ENCODE data around the gene GFPT2. TPM values are rescaled to one million over a fixed set of nuclear protein-coding genes. Genes with fewer than 3 reads are reported as not detected.

Gene GFPT2
- total RNA-seq, 1 donor from 2014 or later: 0.46 TPM

DNA sequence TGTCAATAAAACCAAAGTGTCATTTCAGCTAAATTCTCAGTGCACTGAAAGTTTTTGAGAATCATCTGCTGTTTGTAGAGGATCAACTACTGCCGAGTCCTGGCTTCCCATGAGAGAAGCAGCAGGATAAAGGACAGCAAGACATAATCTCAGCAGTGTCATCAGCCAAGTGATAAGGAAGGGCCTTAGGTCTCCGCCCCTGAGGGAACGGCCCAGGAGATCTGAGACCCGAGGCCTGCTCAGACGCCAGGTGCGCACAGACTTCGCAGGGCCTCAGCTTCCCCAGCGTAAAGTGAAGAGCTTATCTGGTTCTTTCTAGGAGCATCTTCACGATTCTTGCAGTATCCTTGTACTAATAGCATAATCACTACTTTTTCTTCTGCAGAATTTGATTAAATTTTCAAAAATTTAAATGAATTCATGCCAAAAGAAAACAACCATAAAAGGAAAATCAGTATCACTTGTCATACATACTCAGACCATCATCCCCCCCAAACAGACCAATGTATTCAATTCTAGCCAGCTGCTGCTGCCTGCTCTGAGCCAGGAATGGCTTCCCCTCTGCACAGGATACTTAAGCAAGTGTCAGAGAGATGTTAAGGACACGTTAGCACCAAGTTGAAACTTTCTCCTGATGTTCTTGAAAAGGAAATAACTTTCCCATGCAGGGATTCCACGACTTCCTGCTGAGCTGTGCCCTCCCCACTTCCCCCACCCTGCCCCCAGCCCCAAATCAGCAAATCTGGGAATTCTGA, 2.2 kb downstream of the GFPT2 start:
- no peak for DNase-seq (ENCODE audit: low read depth, low spot score)

DNA sequence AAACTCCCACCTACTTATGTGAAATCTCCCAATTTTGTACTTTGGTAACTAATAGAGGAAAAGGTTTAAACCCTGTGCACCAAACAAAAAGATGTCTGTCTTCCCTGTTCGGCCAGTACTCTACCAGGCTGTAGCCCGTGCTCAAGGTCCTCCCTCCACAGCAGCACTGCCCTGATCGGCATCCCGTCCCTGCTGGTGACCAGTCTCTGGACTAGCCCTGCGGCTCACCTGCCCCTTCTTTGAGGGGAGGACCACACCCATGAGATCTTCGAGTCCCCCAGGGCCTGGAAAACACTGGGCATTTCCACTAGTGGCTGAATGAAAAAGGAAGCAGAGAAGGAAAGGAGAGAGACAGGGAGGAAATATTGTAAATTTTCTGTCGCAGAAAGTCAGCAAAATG, 2.8 kb downstream of the GFPT2 start:
- no peak for DNase-seq (ENCODE audit: low read depth, low spot score)

DNA sequence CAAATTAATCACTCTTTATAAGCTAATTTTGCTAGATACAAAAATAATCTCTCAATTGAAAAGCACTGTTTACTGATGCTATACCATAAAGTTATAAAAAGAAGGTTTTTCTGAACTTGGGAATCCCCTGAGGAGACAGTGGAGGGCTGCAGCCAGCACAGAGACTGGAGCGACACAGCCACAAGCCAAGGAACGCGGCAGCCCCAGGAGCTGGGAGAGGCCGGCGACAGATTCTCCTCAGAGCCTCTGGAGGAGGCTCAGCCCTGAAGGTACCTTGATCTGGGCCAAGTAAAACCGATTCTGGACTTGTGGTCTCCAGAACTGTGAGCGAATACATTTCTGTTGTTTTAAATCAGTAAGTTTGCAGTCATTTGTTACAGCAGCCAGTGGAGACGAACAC, 3.7 kb downstream of the GFPT2 start:
- DNase-seq (ENCODE audit: low read depth, low spot score): no peak

DNA sequence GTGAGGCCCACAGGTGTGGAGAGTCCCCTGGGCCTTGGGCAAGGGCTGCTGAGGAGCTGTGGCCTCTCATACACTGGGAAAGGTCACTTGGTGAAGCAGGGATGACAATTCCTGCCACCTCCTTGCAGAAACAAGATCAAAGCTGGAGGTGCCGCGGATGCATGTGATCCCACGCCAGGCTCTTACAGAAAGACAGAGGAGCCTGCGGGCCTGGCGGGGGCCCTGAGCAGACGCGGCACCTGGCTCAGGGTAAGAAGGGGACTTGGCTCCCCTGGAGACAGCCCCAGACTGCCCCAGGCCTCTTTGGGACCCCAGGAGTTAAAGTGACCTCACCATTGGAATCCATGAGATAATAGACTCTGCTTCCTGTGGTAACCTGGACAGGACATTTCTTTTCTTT, 4.8 kb downstream of the GFPT2 start:
- DNase-seq (ENCODE audit: low read depth, low spot score): no peak

DNA sequence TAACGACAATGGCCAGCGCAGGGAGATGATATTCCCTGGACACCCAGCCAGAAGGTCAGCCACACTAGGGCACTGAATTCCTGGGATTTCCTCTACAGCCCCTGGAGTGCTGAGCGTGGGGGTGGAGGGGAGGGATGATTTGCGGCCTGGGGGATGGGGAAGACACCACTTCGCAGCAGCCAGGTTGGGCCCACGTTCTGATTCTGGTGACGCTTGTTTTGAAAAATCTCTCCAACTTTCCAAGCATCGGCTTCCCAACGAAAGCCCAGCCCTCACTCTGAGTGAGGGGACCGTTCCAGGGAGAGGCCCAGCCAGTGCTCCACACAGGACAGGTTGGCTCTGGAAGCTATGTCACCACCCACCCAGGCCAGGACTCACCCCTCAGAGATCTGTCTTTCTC, 5.4 kb downstream of the GFPT2 start:
- no peak for DNase-seq (ENCODE audit: low read depth, low spot score)

DNA sequence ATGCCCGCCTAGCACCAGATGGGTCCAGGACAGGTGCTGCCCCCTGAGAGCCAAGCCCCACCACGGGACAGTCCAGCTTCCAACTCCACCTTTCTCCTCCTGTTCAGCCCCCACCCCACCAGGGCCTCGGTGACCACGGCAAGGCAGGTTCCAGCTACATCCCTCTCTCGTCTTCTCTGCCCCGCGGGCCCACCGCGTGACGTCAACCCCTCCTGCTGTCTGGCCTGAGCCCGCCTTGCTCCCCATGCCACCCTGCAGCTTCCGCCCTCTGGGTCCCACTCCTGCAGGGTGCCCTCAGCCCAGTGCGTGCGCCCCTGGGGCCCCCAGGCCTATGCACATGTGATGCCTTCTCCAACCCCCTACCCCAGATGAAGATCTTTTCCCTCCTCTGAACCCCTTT, 6.8 kb downstream of the GFPT2 start:
- DNase-seq (ENCODE audit: low read depth, low spot score): no peak

DNA sequence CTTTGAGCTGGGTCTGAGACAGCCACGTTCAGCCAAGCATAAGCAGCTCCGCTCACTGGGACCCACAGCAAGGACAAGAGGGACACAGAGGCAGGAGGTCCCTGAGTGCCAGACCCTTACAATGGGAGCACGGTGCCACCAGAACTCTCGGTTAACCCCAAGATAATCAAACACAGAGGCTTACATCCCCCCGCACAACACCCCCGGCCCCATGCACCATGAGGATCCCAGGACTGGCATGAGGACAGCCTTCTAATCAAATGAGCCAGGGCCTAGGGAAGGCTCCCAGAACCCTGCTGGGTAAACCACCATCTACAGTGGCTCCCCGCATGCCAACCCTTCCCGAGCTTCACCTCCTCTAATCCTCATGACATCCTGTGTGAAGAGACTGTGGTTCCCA, 7.4 kb downstream of the GFPT2 start:
- DNase-seq (ENCODE audit: low read depth, low spot score): no peak

DNA sequence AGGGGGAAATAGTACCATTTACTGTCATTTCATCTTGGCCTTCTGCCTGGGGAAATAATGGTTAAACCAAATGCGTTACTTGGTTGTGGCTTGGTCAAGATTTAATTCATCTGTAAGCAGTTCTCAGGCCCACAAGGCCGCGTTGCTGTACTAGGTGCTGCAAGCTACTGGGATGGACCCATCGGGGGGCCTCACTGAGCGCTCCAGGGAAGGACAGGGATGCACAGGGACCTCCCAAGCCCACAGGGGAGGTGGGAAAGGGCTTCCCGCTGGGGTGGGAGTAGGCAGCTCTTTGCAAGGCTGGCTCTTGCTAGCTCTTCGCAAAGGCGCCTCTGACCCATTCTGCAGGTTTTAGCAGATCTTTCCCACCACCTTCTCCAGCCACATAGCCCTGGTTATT, 8.0 kb downstream of the GFPT2 start:
- DNase-seq (ENCODE audit: low read depth, low spot score): no peak

DNA sequence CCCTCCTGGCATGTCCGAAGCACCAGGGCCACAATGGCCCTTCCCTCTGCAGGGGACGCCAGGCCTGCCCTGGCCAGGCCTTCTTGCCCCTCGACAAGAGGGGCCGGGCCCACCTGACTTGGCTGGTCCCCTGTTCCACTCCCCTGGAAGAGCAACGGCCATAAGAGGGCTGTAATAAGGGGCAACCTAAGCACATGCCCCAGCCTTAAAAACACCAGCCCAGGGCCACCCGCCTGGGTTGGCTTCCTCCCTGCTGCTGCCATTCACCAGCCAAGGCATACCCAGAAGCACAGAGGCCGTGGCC, 8.5 kb downstream of the GFPT2 start:
- DNase-seq (ENCODE audit: low read depth, low spot score): no peak

DNA sequence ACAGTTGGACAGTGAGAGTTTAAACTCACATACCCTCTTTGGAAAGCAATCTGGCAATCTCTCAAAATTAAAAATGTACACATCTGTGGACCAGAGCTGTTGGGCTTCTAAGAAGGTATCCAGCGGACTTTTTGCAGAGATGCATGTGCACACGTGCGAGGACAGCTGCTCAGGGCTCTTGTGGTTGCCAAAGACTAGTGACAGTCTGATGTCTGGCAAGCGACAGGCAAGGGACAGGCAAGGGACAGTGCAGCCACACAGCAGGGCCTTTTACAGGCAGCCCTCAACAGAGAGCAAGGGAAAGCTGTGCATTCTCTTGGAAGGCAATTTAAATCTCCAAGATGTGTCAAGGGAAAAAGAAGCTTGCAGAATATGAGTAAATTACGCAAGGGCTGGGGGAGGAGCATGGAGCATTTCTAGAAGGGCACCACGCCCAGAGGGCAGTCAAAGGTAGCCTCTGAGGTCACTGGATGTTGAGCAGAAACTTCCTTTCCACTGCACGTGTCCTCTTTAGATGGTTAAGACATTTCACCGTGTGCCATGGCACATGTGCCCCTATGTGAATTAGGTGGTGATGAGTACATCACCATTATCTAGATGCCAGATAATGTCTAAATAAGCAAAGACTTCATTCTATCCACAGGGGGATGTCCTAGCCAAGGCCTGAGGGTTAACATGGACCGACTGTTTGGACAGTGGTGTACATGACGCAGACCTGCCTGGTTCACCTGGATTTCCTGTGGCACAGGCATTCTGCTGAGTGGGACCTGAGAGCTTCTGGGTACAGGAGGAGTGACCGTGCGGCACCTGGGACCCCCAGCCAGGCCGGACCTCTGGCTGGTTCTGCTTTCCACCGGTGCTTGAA, 9.1 kb downstream of the GFPT2 start:
- DNase-seq (ENCODE audit: low read depth, low spot score): no peak

DNA sequence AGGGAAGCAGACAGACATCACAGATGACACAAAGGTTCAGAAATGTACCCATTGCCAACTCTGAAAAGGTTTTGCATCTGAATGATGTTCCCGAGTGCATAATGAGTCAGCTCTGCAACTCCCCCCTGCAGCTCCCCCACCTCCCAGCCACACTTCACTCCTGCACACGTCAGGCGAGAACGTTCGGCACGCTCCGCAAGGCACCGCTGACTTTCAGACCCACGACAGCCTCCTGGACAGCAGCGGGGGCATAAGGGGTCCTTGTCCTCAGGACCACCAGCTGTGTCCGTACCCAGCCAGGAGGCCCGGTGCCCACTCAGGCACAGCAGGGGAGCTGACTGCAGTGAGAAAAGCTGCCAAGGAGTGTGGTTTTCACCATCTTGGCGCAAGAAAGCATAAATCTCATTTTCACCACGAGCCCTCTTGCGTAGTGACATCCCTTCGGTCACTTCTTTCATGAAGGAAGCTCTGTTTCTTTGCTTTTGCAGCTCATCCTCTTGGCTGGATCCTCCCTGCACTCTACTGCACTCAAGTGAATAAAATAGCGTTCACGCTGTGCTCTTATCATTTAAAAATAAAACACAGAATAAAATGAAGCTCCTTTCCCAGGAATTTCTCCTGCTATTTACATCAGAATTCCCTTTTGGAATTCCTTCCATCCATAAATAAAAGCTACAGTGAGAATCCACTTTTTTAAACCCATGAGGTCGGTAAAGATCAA, 9.9 kb downstream of the GFPT2 start:
- no peak for DNase-seq (ENCODE audit: low read depth, low spot score)

DNA sequence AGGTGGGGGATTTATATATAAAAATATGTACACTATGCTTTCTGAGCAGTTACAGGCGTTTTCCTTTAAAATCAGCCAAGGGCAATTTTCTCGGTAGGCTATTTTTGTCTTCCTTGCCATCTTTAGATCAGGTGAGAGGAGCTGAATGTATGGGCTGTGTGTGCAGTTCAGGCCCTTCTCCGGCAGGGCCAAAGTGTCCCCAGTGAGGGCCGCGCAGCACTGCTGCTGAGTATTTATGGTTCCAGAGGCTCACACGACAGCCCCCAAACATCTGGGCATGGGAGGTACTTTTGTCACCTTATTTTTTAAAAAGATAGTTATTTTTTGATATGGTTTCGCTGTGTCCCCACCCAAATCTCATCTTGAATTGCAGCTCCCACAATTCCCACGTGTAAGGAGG, 11.5 kb downstream of the GFPT2 start:
- DNase-seq (ENCODE audit: low read depth, low spot score): no peak

DNA sequence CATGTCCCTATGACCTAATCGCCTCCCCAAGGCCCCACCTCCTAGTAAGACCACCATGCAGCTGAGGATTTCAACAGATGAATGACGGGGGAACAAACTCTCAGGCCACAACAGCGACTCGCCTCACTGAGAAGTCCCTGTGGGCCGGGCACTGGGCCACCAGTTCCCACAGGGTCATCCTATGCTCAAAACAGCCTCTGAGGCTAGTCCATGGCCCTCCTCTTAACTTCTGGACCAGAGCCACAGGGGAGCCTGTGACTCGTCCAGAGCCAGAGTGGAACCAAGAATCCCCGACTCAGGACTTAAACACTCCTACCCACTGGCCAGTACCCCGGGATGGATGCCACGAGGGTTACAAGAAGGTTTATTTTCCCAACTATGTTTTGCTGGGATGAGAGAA, 12.3 kb downstream of the GFPT2 start:
- DNase-seq (ENCODE audit: low read depth, low spot score): no peak

DNA sequence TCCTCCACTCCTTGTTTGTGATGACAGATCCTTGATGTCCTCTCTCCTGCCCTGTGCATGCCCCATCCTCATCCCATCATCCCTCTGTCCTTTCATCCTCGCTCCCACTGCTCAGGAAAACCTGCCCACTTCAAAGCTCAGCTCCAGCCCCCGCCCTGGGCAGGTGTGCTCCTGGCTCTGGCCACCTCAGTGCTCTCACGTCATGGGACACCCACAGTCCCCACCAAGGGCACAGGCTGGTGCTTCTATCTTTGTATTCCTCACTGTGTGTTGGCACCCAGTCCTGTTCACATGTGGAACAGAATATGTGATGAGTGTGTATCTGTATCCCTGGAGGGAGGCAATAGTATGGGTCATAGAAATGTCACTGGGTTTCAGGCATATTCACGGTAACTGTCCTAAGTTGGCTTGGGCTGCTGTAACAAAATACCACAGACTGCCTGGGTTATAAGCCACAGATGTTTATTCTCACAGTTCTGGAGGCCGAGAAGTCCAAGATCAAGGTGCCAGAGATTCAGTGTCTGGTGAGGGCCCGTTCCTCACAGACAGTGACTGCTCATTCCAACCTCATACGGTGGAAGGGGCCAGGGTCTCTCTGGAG, 13.5 kb downstream of the GFPT2 start:
- no peak for DNase-seq (ENCODE audit: low read depth, low spot score)

DNA sequence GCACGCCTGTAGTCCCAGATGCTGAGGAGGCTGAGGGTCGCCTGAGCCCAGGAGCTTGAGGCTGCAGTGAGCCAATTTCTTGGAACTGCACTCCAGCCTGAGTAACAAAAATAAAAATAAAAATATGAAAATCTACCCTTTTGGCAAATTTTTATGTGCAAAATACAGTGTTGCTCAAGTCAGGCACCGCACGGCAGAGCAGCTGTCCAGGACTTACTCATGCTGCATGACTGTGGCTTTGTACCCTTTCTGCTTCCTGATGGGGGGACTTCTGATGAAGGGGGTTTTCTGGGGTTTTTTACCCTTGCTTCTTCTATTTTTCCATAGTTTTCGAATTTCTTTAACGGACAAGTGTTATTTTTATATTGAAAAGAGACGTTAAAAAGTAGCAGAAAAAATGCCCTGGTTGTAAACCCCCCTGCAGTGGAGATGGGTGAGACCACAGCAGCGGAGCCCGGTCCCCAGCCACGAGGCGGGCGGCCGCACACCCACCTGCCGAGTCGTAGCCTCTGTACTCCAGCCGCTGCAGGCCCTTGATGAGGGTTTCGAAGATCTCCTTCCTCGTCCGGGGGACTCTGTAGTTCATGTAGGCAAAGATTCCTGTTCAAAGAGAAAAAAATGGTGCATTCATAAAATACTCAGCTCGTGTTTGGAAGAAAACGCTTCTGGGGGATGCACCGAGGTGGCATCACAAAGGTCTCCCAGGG, 15.0 kb downstream of the GFPT2 start:
- DNase-seq (ENCODE audit: low read depth, low spot score): no peak

DNA sequence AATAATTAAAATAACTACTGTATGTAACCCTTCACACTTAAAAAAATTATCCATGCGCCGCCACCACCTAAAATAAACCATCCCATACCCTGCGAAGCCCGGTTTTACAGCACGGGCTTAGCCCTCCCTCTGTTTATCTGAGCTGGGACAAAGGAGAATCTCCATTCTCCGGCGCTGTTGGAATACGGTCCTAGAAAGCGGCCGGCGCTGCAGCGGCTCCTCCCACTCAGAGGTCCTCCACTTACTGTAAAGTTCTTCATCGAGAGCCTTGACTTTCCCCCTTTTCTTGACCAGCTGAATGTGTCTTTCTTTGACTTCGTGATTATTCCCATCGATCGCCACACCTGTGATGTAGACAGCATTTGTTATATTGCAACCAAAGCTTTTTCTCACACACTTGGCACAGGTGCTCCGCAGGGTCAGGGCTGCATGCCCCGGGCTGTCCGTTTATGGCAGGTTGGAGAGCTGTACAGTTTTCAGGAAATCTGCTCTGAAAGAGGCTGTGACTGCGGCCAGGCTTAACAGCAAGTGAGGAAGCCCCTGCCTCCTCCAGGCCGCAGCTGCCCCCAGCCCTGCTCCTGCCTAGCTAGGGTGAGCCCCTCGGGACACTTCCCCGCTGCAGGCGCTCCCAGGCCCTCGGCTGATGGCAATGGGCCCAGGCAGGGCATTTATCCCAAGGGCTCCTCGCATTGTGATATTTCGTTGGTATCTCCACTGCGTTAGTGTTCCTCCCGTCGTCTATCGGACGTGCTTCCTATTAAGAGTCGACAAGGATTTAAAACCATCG, 16.7 kb downstream of the GFPT2 start:
- no peak for DNase-seq (ENCODE audit: low read depth, low spot score)

DNA sequence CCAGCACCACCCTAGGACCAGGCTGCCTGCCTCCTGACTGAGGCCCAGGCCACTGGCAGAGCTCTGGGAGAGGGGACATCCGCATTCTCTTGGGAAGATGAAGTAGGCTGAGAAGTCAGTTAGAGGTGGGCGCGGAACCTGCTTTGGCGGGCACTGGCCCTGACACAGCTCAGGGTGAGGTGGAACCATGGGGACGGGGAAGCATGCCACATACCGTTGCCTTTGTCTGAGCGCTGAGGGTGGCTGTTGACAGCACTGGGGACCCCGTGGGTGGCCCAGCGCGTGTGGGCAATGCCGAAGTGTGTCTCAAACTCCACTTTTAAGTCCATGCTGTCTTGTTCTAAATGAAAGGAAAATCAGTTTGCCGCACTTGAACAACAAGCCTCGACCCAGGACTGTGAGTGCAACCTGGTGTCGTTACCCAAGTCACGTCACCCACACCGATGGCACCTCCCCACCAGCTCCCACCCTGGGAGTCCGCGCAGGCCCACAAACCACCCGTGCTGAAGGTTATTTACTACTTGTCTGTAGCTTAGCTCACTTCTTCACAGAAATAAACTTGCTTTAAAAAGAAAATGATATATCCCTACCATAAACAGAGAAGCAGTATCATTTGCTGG, 17.4 kb downstream of the GFPT2 start:
- DNase-seq (ENCODE audit: low read depth, low spot score): no peak

DNA sequence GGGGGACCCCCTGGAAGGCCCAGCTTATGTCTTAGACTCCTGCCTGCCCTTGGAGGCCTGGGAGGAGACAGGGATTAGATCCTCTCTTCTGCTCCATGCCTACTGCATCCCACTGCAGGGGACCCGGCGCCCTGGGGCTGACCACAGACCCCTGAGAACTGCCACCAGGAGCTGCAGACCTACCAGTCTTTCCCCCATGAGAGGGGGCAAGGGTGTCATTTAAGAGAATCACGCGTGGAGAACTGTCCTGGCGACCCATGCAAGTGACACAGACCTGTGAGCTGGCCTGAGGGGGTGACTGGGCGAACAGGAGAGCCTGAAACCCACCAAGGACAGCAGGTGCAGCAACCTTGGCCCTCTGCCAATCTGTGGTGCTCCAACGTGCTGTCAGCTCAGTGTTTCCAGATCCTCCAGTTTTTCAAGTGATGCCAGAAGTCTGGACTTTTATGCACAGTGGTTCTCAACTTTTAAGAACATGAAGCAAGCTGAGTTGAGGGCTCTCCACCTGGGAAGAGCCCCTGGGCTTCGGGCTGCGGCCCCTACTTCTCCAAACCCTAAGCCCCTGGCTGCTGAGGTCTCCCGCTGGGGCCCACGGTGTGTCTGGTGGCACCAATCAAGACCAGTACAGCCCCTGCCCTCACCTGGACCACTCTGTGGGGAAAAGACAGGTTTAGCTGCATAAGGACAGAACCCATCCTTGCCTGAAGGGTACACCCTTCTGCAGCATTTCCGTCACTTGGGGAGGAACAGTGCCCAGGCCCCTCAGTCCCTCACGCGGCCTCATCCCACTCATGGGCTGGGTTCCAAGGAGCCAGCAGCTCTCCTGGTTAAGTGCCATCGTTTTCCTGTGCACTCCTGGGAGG, 18.2 kb downstream of the GFPT2 start:
- no peak for DNase-seq (ENCODE audit: low read depth, low spot score)

DNA sequence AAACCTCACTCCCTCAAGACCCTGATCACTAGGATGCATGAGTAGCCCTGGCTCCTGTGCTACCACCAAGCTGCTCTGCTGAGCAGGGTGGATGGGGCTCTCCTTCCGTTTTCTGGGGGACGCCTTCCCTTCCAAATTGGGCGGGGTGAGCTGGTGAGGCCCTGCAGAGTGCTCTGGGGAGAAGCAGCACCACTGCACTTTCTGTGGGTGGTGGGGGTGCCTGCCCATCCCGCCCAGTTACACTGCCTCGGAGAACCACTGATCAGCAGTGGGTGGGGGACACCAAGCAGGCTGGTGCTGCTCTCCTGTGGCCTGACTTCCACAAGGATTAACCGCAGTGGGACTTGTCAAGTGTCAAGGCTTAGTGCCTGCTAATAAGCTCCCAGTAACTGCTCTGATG, 19.0 kb downstream of the GFPT2 start:
- no peak for DNase-seq (ENCODE audit: low read depth, low spot score)

All from pulmonary artery endothelial cell (primary cell).